Hepatocyte (in vitro differentiated cells): Measurements from ENCODE around the gene SLC48A1. TPM values are rescaled to one million over a fixed set of nuclear protein-coding genes. Genes with fewer than 3 reads are reported as not detected.

Experiments used
- DNase-seq: peaks from one replicate; pipeline ENCODE4 v3.0.0-alpha.2; 2016; ENCODE audit warnings: low spot score
- H2AFZ ChIP-seq: fragments of 200-600 bp; sonication (generic); 2 replicates; pipeline ENCODE4 v1.6.0; 2016; ENCODE audit warnings: antibody characterized with exemption, mild to moderate bottlenecking
- H3K27ac ChIP-seq: fragments of 200-600 bp; sonication (generic); 2 replicates; pipeline ENCODE4 v1.5.1; 2016; ENCODE audit warnings: mild to moderate bottlenecking
- H3K27me3 ChIP-seq: fragments of 200-600 bp; sonication (generic); 2 replicates; pipeline ENCODE4 v1.6.1; 2016
- H3K36me3 ChIP-seq: fragments of 200-600 bp; sonication (generic); replicated peaks from 2 replicates; pipeline ENCODE4 v1.5.1; 2016; ENCODE audit warnings: low read depth; ENCODE audit not compliant: insufficient read depth
- H3K4me1 ChIP-seq: fragments of 200-600 bp; sonication (generic); 2 replicates; pipeline ENCODE4 v1.5.1; 2016; ENCODE audit warnings: mild to moderate bottlenecking, moderate library complexity; ENCODE audit not compliant: insufficient read depth
- H3K4me2 ChIP-seq: fragments of 200-600 bp; sonication (generic); 2 replicates; pipeline ENCODE4 v1.6.0; 2016
- H3K4me3 ChIP-seq: fragments of 200-600 bp; sonication (generic); 2 replicates; pipeline ENCODE4 v1.5.1; 2016; ENCODE audit warnings: mild to moderate bottlenecking
- H3K79me2 ChIP-seq: fragments of 200-600 bp; sonication (generic); 2 replicates; pipeline ENCODE4 v1.6.0; 2017; ENCODE audit warnings: mild to moderate bottlenecking
- H3K9me2 ChIP-seq: fragments of 200-600 bp; sonication (generic); replicated peaks from 2 replicates; pipeline ENCODE4 v1.6.0; 2017; ENCODE audit warnings: mild to moderate bottlenecking; ENCODE audit not compliant: insufficient read depth
- H3K9me3 ChIP-seq: fragments of 200-600 bp; sonication (generic); 2 replicates; pipeline ENCODE4 v1.5.1; 2016; ENCODE audit warnings: low read depth, mild to moderate bottlenecking
- H4K20me1 ChIP-seq: fragments of 200-600 bp; sonication (generic); 2 replicates; pipeline ENCODE4 v1.6.0; 2016; ENCODE audit warnings: mild to moderate bottlenecking; ENCODE audit not compliant: insufficient read depth, poor library complexity, severe bottlenecking
- EZH2 ChIP-seq: fragments of 200-600 bp; sonication (generic); IDR thresholded peaks from 2 replicates; pipeline ENCODE4 v1.6.1; 2016; ENCODE audit warnings: antibody characterized with exemption, mild to moderate bottlenecking, borderline replicate concordance
- EZH2phosphoT487 ChIP-seq: fragments of 200-600 bp; sonication (generic); IDR thresholded peaks from one replicate; pipeline ENCODE4 v1.6.1; 2018; ENCODE audit warnings: antibody characterized with exemption, mild to moderate bottlenecking, low read depth, moderate library complexity; ENCODE audit not compliant: unreplicated experiment, severe bottlenecking
- WGBS: methylation state at CpG from one replicate; pipeline ENCODE4 v1.1.6; 2016; ENCODE audit warnings: low lambda C conversion rate; ENCODE audit errors: missing lambda C conversion rate; 5-methylcytosine and 5-hydroxymethylcytosine counted together
- polyA plus RNA-seq: library from polyadenylated mRNA; unstranded; fragments of >200 nt; fragmentation: Nextera tagmentation; extraction: Ambion mirVana; gene quantifications from 2 replicates; pipeline ENCODE4 v1.2.1, GENCODE V29; 2016
- total RNA-seq: library from RNA; depleted of rRNA; stranded (reverse); fragments of >200 nt; gene quantifications from 2 replicates; pipeline ENCODE4 v1.2.3, GENCODE V29; 2014
- TF ChIP-seq, protein P1 (sequence below): fragments of 200-600 bp; sonication (generic); IDR thresholded peaks from 2 replicates; pipeline ENCODE4 v1.5.1; 2016; ENCODE audit warnings: antibody characterized with exemption, mild to moderate bottlenecking; ENCODE audit not compliant: poor library complexity

SLC48A1 gene
- total and polyA plus RNA-seq, 2 experiments from 2014 or later: 11.2 to 22.6 TPM

DNA sequence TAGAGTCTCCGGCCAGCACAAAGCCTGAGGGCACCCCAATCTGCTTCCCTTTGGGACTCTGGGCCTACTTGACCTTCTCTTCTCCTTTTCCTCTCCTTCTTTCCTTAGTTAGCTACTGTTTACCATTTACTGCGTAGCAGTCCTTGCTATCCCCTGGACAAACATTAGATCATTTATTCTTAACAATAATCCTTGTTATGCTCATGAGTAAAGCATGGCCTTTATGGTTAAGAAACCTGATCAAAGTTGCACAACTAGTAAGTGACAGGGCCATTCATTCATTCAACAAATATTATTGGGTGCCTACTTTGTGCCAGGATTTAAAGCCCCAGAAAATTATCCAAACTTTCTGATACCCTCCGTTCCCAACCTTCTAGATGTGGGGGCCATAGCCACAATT lies 49.8 kb downstream of the SLC48A1 start:
- no peaks in the 10 kb centered on the region for H3K9me3 ChIP-seq
- H3K9me2 ChIP-seq: no peaks in the 10 kb centered on the region
- H2AFZ ChIP-seq: no peak overlapping the region
- peak overlapping the region; percentile 98 for H3K27ac ChIP-seq
- no peak overlapping the region for H3K4me2 ChIP-seq
- no peaks in the 10 kb centered on the region for H3K36me3 ChIP-seq
- no peak overlapping the region for H3K4me3 ChIP-seq
- peaks cover 35% of the 10 kb centered on the region for H3K4me1 ChIP-seq
- TF ChIP-seq EZH2 (no peak), EZH2phosphoT487 (no peak)
- TF ChIP-seq, protein P1, sequence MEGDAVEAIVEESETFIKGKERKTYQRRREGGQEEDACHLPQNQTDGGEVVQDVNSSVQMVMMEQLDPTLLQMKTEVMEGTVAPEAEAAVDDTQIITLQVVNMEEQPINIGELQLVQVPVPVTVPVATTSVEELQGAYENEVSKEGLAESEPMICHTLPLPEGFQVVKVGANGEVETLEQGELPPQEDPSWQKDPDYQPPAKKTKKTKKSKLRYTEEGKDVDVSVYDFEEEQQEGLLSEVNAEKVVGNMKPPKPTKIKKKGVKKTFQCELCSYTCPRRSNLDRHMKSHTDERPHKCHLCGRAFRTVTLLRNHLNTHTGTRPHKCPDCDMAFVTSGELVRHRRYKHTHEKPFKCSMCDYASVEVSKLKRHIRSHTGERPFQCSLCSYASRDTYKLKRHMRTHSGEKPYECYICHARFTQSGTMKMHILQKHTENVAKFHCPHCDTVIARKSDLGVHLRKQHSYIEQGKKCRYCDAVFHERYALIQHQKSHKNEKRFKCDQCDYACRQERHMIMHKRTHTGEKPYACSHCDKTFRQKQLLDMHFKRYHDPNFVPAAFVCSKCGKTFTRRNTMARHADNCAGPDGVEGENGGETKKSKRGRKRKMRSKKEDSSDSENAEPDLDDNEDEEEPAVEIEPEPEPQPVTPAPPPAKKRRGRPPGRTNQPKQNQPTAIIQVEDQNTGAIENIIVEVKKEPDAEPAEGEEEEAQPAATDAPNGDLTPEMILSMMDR: no peak
- peaks cover 33% of the 10 kb centered on the region for H3K79me2 ChIP-seq
- H3K27me3 ChIP-seq: no peaks in the 10 kb centered on the region
- whole genome bisulfite sequencing: 93% methylated on average over 3 of the region's 3 CpGs
- DNase-seq: no peak
- H4K20me1 ChIP-seq: peaks cover 2% of the 10 kb centered on the region

DNA sequence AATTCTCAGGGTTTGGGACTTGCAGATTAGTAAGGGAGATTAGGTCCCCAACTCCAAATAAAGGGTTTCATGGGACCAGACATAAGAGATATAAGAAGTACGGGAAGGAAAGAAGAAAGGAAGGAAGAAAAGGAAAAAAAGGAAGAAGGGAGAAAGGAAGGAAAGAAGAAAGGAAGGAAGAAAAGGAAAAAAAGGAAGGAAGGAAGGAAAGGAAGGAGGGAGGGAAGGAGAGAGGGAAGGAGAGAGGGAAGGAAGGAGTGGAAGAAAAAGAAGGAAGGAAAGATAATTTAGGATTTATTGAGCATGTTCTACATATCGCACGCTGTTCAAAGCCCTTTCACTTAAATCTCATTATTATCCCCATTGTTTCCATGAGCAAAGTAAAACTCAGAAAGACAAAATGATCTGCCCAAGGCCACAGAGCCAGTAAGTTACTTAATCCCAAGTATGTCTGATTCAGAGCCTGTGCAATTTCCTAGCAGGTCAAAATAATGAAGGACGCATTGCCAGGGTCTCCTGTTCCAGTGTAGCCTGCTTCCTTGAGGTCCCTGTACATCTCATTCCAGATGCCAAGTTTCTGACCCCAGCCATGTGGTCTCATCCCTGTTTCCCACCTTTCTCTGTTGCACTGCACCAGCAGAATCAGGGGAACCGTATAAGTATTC lies 50.5 kb downstream of the SLC48A1 start:
- Histone ChIP-seq H3K4me1 (peaks cover 33% of the 10 kb centered on the region), H3K9me2 (no peaks in the 10 kb centered on the region), H2AFZ (no peak overlapping the region), H3K27me3 (no peaks in the 10 kb centered on the region), H3K79me2 (peaks cover 26% of the 10 kb centered on the region), H3K27ac (peak overlapping the region; percentile 98), H4K20me1 (no peaks in the 10 kb centered on the region), H3K4me2 (no peak overlapping the region), H3K36me3 (no peaks in the 10 kb centered on the region), H3K9me3 (no peaks in the 10 kb centered on the region), H3K4me3 (no peak overlapping the region)
- WGBS: 93% methylated on average over 5 of the region's 5 CpGs
- no peak for DNase-seq
- no peak for TF ChIP-seq EZH2phosphoT487
- TF ChIP-seq, protein P1: no peak
- TF ChIP-seq EZH2: no peak

DNA sequence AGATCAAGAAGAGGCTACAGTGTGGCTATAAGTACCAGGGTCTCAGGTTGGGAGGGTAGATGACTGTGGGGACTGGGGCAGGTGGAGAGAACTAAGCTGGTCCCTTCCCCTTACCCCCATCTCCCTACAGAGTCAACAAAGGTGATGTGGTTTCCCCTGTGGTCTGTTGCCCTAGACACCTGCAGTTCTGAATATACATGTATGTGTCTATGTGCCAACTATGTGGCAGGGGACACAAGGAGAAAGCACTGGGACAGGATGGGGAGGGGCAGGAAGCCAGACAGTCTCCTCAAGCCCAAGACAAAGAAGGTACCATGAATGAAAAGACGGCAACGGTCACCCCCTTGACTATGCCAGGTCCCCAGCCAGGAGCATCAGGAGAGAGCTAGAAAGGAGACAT lies 51.2 kb downstream of the SLC48A1 start:
- Histone ChIP-seq H3K27ac (no peak overlapping the region), H2AFZ (no peak overlapping the region), H3K4me2 (no peak overlapping the region), H3K4me1 (peaks cover 39% of the 10 kb centered on the region), H3K27me3 (no peaks in the 10 kb centered on the region), H3K9me2 (no peaks in the 10 kb centered on the region), H4K20me1 (no peaks in the 10 kb centered on the region), H3K79me2 (peaks cover 20% of the 10 kb centered on the region), H3K4me3 (no peak overlapping the region), H3K36me3 (no peaks in the 10 kb centered on the region), H3K9me3 (no peaks in the 10 kb centered on the region)
- DNase-seq: no peak
- TF ChIP-seq EZH2: no peak
- TF ChIP-seq EZH2phosphoT487: no peak
- TF ChIP-seq, protein P1: no peak
- 93% methylated on average over 2 of the region's 2 CpGs for WGBS
